HG02970 (cell line): ENCODE data around the gene HNRNPA2B1.
"Not testable (repeated sequence)": the region's sequence is repeated elsewhere in the genome, so short reads cannot be mapped to it uniquely, and the experiment has no call there.

Source experiments
- ATAC-seq: cut with Tn5 transposase; IDR thresholded peaks from one replicate; pipeline ENCODE4 v1.9.1; 2021; ENCODE audit warnings: mild to moderate bottlenecking, moderate library complexity, moderate number of reproducible peaks; ENCODE audit not compliant: unreplicated experiment, low FRiP score

The HNRNPA2B1 gene

DNA sequence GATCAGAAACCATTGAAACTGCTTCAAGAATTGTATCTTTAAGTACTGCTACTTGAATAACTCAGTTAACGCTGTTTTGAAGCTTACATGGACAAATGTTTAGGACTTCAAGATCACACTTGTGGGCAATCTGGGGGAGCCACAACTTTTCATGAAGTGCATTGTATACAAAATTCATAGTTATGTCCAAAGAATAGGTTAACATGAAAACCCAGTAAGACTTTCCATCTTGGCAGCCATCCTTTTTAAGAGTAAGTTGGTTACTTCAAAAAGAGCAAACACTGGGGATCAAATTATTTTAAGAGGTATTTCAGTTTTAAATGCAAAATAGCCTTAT is 14.7 kb downstream of the HNRNPA2B1 start:
- no peak for ATAC-seq

DNA sequence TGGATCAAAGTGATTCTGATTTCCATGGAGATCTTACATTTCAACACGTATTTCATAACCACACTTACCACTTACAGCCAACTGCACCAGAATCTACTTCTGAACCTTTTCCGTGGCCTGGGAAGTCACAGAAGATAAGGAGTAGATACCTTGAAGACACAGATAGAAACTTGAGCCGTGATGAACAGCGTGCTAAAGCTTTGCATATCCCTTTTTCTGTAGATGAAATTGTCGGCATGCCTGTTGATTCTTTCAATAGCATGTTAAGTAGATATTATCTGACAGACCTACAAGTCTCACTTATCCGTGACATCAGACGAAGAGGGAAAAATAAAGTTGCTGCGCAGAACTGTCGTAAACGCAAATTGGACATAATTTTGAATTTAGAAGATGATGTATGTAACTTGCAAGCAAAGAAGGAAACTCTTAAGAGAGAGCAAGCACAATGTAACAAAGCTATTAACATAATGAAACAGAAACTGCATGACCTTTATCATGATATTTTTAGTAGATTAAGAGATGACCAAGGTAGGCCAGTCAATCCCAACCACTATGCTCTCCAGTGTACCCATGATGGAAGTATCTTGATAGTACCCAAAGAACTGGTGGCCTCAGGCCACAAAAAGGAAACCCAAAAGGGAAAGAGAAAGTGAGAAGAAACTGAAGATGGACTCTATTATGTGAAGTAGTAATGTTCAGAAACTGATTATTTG is 15.3 kb downstream of the HNRNPA2B1 start:
- ATAC-seq: no peak

DNA sequence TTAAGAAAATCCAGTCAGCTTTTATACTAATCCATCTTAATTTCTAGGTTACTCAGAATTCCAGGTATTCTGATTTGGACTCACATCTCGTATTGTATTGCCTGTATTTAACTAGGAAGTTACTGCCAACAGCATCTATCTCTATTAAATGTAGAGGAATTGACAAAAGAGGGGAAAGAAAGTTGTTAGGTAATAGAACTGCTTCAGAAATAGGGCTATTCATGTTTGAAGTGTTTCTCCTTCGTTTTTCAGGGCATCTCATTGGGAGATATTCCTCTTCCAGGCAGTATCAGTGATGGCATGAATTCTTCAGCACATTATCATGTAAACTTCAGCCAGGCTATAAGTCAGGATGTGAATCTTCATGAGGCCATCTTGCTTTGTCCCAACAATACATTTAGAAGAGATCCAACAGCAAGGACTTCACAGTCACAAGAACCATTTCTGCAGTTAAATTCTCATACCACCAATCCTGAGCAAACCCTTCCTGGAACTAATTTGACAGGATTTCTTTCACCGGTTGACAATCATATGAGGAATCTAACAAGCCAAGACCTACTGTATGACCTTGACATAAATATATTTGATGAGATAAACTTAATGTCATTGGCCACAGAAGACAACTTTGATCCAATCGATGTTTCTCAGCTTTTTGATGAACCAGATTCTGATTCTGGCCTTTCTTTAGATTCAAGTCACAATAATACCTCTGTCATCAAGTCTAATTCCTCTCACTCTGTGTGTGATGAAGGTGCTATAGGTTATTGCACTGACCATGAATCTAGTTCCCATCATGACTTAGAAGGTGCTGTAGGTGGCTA is 16.1 kb downstream of the HNRNPA2B1 start:
- ATAC-seq: not testable (repeated sequence)

DNA sequence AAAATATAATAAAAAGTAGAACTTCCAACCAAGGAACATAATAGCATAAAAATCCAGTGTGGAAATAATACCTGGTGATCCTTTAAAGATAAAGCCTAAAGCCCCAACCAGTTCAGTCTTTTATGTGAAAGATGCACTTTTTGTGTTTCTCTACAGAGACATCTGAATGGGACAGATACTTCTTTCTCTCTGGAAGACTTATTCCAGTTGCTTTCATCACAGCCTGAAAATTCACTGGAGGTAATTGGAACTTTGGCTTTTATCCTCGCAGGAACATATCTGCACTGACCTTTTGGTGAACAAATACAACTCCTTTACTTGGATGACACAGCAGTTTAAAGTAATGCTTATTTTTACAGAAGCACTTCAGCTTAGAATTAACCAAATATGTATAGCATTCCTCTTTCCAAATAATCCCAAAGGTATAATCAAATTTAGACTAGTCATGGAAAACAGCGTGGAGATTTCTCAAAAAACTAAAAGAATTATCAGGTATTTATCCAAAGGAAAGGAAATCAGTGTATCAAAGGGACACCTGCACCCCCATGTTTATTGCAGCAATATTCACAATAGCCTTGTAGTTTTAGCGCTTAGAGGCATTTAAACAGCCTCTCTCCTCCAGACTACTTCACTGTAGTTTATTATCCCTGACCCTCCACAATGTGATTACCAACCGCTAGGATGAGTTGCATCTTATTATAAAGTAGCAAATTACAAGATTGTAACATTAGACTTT is 16.8 kb downstream of the HNRNPA2B1 start:
- ATAC-seq: no peak

DNA sequence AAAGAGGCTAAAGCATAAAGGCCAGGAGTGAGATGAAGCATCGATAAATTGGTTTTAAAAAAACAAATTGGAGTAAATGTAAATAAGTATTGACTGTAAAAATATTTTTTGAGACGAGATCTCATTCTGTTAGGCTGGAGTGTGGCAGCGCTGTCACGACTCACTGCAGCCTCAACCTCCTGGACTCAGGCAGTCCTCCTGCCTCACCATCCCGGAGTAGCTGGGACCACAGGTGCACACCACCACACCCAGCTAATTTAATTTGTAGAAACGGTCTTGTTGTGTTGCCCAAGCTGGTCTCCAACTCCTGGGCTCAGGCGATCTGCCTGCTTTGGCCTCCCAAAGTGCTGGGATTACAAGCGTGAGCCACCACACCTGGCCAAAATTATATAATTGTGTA is 17.8 kb downstream of the HNRNPA2B1 start:
- no peak for ATAC-seq

DNA sequence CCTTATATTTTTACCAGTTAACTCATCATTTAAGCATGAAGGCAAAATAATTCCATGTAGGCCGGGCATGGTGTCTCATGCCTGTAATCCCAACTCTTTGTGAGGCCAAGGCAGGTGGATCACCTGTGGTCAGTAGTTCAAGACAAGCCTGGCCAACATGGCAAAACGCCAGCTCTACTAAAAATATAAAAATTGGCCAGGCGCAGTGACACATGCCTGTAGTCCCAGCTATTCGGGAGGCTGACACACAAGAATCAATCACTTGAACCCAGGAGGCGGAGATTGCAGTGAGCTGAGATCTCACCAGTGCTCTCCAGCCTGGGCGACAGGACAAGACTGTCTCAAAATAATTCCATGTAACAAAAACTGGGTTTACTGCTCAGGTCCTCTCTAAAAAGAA is 18.3 kb downstream of the HNRNPA2B1 start:
- no peak for ATAC-seq

DNA sequence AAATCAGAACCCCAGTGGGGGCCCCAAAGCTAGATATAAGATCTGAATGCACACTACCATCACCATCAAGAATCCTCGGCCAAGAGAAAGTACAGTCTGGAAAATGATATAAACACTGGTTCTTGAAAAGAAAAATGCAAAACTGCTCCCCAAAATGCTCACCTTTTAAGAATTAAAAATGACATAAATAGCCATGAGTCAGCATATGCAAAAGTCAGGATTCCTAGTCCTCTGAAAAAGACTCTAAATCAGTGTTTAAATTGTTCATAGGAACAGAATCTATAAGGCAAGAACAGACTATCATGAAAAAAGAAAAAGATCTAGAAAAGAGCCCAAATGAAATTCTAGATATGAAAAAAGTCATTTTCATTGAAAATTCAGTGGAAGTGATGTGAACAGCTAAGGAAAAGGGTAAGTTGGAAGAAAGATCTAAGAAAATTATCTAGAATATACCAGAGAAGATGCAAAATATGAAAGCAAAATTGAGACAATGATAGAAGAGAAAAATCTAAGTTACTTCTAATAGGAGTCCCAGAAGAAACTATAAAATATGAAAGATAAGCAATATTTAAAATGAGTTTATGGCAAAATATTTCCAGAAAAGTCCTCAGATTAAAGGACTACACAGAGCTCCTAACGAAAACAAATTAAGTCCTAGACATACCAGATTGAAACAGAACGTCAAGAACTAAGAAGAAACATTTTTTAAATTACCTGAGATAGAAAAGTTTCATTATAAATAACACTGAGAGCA is 18.9 kb downstream of the HNRNPA2B1 start:
- no peak for ATAC-seq

DNA sequence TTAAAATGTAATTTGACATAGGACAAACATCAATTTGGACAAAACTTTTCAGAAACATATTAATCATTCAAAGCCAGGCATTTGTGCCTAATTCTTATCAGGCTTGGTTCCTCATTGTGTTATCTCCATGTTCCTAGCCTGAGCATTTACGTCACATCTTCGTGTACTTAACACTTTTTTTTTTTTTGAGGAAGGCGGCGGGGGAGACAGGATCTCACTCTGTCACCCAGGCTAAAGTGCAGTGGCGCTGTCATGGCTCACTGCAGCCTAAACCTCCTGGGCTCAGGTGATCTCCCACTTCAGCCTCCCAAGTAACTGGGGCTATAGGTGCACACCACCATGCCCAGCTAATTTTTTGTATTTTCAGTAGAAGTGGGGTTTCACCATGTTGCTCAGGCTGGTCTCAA is 19.8 kb downstream of the HNRNPA2B1 start:
- ATAC-seq: no peak

DNA sequence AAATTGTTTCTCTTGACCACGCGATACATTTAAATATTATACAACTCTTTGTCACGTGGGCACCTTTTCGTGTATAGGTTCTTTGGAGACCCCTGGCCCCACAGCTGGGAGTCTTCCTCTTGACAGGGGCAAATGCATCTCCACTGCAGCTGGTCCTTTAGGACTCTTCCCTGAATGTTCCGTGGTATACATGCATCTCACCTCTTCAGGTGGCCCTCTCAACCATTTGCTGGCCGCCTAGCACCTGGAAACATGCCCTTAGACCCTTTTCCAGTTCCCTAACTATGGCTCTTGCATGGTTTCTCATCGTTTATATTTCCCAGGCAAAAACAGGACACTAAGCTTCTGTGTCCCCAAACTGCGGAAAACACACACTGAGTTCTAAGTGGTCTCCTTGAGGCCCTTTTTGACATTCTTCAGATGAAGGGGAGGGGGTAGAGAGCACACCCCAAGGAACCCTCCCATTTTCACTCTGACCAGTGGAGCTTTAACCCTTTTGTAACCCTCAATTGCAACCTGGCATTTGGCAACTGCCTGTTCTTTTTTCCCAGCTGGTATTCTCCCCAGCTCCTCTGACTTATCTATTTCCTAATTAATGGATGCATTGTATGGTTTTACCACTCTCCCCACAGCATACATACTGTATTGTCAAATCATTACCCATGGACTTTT is 20.6 kb downstream of the HNRNPA2B1 start:
- no peak for ATAC-seq

DNA sequence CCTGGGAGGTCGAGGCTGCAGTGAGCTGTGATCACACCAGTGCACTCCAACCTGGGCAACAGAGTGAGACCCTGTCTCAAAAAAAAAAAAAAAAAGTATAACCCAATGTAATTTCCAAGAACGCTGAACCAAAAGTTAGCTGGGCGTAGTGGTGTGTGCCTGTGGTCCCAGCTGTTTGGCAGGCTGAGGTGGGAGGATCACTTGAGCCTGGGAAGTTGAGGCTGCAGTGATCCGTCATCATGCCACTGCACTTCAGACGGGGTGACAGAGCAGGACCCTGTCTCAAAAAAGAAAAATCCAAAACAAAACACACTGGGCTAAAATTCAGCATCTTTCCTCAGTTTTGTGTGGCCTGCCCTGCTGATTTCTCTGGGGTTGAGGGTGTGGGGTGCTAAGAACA is 21.1 kb downstream of the HNRNPA2B1 start:
- ATAC-seq: no peak

DNA sequence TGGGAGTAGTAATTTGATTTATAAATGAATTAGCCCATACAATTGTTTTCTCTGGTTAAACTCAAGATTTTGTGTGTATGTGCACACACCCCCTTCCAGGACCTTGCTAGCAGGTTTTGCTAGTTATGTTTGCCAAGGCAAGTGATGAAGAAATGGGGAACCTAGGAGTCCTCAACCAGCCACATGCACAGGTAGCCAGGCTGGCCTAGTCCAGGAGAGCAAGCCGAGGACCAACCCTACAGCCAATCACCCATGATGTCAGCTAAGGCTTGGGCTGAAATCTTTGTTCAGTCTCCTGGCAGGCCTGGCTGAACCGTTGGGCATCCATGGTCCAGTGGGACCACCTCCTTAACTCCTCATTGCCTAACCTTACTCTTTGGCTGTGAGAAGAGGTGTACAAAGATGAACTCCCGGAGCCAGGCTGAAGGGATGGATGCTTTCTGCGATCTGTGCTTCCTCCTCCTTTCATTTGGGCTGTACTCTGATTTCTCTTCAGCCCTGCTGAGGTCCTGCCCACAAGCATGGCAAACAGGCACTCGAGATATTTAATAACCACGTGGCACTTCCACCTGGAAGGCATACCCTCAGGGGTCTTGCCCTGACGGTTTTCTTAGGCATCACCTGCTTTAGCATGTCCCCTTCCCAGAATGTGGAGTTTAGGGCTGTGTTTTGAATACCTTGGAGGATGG is 22.1 kb downstream of the HNRNPA2B1 start:
- ATAC-seq: no peak

DNA sequence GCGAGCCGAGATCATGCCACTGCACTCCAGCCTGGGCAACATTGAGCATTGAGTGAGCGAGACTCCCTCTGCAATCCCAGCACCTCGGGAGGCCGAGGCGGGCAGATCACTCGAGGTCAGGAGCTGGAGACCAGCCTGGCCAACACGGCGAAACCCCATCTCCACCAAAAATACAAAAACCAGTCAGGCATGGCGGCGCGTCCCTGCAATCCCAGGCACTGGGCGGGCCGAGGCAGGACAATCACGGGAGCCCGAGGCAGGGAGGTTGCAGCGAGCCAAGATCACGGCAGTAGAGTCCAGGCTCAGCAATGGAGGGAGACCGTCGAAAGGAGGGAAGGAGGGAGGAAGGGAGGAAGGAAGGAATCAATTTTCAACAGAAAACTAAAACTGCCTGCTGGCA is 23.3 kb downstream of the HNRNPA2B1 start:
- ATAC-seq: not testable (repeated sequence)

DNA sequence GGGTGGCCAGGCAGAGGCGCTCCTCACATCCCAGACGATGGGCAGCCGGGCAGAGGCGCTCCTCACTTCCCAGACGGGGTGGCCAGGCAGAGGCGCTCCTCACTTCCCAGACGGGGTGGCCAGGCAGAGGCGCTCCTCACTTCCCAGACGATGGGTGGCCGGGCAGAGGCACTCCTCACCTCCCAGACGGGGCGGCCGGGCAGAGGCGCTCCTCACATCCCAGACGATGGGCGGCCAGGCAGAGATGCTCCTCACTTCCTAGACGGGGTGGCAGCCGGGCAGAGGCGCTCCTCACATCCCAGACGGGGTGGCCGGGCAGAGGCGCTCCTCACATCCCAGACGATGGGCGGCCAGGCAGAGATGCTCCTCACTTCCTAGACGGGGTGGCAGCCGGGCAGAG is 23.9 kb downstream of the HNRNPA2B1 start:
- ATAC-seq: not testable (repeated sequence)

DNA sequence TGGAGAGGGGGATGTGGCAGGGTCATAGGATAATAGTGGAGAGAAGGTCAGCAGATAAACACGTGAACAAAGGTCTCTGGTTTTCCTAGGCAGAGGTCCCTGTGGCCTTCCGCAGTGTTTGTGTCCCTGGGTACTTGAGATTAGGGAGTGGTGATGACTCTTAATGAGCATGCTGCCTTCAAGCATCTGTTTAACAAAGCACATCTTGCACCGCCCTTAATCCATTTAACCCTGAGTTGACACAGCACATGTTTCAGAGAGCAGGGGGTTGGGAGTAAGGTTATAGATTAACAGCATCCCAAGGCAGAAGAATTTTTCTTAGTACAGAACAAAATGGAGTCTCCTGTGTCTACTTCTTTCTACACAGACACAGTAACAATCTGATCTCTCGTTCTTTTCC is 24.6 kb downstream of the HNRNPA2B1 start:
- ATAC-seq: not testable (repeated sequence)

DNA sequence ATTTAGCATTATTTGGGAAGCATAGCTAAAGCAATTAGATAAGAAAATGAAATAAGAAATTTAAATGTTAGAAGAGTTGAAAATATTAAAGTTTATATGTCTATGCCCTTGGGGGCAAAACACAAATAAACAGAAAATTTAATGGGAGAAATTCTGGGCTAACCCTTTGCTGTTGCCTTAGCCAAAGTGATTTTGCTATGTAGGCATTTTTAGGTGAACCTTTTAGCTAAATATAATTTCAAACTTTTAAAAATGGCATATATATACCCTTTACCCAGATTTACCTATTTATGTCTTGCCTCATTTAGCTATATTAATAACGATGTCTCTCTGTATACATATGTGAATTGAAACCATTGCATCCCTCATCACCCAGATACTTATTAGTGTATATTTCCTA is 28.5 kb downstream of the HNRNPA2B1 start:
- no peak for ATAC-seq

DNA sequence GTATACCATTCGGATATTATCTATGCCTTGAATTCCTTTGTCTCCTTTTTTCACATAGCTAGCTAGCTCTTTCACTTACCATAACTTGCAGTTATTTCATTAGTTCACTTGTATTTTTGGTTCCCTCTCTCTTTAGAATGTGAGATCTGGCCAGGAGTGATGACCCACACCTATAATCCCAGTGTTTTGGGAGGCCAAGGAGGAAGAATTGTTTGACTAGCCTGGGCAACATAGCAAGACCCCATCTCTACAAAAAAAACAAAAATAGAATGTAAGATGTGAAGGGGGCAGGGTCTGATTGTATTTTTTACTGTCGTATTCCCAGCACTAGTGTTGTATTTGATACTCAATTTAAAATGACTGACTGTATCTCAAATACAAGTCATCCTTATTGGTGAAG is 28.9 kb downstream of the HNRNPA2B1 start:
- no peak for ATAC-seq

DNA sequence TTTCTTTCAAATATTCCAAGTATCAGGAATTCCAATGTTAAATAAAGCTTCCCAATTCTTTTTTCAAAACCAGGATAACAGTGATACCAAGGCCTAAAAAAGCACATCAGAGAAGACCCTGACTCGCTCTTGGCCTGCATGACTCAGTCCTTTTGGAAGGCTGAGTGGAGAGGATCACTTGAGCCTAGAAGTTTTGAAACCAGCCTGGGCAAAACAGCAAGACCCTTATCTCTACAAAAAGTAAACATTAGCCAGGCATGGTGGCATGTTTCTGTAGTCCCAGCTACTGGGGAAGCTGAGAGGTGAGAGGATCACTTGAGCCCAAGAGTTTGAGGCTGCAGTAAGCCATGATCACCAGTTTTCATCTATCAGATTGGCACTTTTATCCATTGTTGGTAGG is 29.9 kb downstream of the HNRNPA2B1 start:
- ATAC-seq: no peak

DNA sequence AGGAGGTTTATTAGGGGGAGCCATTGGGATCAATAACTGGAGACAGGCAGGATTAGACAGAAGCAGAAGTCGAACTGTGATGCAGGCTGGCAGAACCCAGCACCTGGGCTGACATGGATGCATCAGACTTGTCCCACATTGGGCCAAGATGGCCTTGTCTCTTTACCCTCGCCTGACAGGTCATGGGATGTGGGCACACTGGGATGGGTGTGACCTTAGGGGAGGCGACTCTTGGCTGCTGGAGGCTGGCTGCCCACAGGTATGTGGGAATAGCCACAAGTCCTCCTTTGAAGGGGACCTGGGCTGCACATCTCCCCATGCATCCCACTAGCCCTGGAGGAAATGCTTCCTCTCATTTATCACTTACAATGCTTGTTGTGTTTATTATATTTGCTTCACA is 31.3 kb downstream of the HNRNPA2B1 start:
- ATAC-seq: no peak

DNA sequence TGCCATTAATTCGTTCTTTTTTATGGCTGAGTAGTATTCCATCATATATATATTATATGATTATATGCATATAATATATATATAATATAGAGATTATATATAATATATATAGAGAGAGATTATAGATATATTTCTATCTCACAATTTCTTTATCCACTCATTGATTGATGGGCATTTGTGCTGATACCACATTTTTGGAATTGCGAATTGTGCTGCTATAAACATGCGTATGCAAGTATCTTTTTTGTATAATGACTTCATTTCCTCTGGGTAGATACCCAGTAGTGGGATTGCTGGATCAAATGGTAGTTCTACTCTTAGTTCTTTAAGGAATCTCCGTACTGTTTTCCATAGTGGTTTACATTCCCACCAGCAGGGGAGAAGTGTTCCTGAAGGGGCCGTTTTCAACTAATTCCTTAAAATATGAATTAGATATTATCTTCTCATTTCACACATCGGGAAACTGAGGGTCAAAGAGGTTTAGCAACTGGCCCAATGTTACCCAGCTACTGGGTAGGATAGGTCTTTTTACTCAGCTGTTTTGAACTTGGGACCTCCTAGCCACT is 32.0 kb downstream of the HNRNPA2B1 start:
- no peak for ATAC-seq
